ENCODE data around the gene SLC2A13.

The SLC2A13 gene

DNA sequence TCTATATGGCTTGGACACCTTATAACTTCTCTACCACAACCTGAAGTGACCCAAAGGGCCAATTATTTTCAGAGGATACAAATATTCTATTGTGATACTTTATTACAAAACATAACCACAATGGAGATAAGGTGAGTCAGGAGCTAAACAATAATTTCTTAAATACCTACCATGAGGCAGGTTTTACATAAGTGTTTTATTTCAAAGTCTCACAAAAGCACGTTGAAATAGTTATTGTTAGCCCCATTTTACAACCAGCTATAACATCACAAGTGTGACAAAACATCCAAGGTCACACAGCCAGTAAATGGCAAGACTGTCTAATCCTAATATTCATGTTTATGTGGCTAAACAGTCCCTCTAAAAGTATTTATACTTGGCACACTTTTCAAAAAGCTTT is 40.2 kb downstream of the SLC2A13 start:
- H3K9me3 ChIP-seq (ENCODE audit: insufficient read depth, low read depth, low read length), result no peaks in the 10 kb centered on the region
- H3K9ac ChIP-seq (ENCODE audit: low read depth, low read length, poor library complexity, severe bottlenecking), result no peak overlapping the region
- H3F3A ChIP-seq (ENCODE audit: low read depth), result no peaks in the 10 kb centered on the region
- no peaks in the 10 kb centered on the region for H3K36me3 ChIP-seq (ENCODE audit: insufficient read depth, low read length)
- no peaks in the 10 kb centered on the region for H3K9me2 ChIP-seq (replicated peaks; ENCODE audit: low read depth, low read length)
- no peaks in the 10 kb centered on the region for H3K79me2 ChIP-seq (ENCODE audit: insufficient read depth, low read length)
- no peaks in the 10 kb centered on the region for H3K27me3 ChIP-seq (ENCODE audit: insufficient read depth, low read length, poor library complexity, severe bottlenecking)
- no peaks in the 10 kb centered on the region for H4K20me1 ChIP-seq (ENCODE audit: insufficient read depth, low read length, poor library complexity, severe bottlenecking)
- no peak overlapping the region for H2AFZ ChIP-seq (ENCODE audit: low read length)
- H3K4me3 ChIP-seq (ENCODE audit: low read length, poor library complexity, severe bottlenecking), result no peak overlapping the region
- TF ChIP-seq EZH2phosphoT487 (IDR thresholded peaks at IDR 0.05; ENCODE audit: borderline replicate concordance), result no peak
- no peak for TF ChIP-seq CTCF (conservative IDR thresholded peaks at IDR 0.05; ENCODE audit: low read length)
- H3K4me1 ChIP-seq (ENCODE audit: insufficient read depth, low read length, poor library complexity, severe bottlenecking), result no peaks in the 10 kb centered on the region
- no peak overlapping the region for H3K4me2 ChIP-seq (ENCODE audit: low read depth, low read length, poor library complexity, severe bottlenecking)

GRCh38 chr12:40063414-40063813 is 42.5 kb downstream of the SLC2A13 start:
- no peaks in the 10 kb centered on the region for H3F3A ChIP-seq (ENCODE audit: low read depth)
- no peaks in the 10 kb centered on the region for H3K36me3 ChIP-seq (ENCODE audit: insufficient read depth, low read length)
- H3K9ac ChIP-seq (ENCODE audit: low read depth, low read length, poor library complexity, severe bottlenecking), result no peak overlapping the region
- H2AFZ ChIP-seq (ENCODE audit: low read length), result no peak overlapping the region
- H3K79me2 ChIP-seq (ENCODE audit: insufficient read depth, low read length), result no peaks in the 10 kb centered on the region
- H3K4me3 ChIP-seq (ENCODE audit: low read length, poor library complexity, severe bottlenecking), result no peak overlapping the region
- H3K9me3 ChIP-seq (ENCODE audit: insufficient read depth, low read depth, low read length), result no peaks in the 10 kb centered on the region
- no peaks in the 10 kb centered on the region for H4K20me1 ChIP-seq (ENCODE audit: insufficient read depth, low read length, poor library complexity, severe bottlenecking)
- no peak overlapping the region for H3K4me2 ChIP-seq (ENCODE audit: low read depth, low read length, poor library complexity, severe bottlenecking)
- H3K9me2 ChIP-seq (replicated peaks; ENCODE audit: low read depth, low read length), result no peaks in the 10 kb centered on the region
- H3K4me1 ChIP-seq (ENCODE audit: insufficient read depth, low read length, poor library complexity, severe bottlenecking), result no peaks in the 10 kb centered on the region
- H3K27me3 ChIP-seq (ENCODE audit: insufficient read depth, low read length, poor library complexity, severe bottlenecking), result no peaks in the 10 kb centered on the region
- TF ChIP-seq EZH2phosphoT487 (IDR thresholded peaks at IDR 0.05; ENCODE audit: borderline replicate concordance), result no peak
- no peak for TF ChIP-seq CTCF (conservative IDR thresholded peaks at IDR 0.05; ENCODE audit: low read length)

GRCh38 chr12:40058721-40059190 is 47.1 kb downstream of the SLC2A13 start:
- H3K4me3 ChIP-seq (ENCODE audit: low read length, poor library complexity, severe bottlenecking), result no peak overlapping the region
- no peaks in the 10 kb centered on the region for H3K27me3 ChIP-seq (ENCODE audit: insufficient read depth, low read length, poor library complexity, severe bottlenecking)
- H3K9ac ChIP-seq (ENCODE audit: low read depth, low read length, poor library complexity, severe bottlenecking), result no peak overlapping the region
- H3K4me2 ChIP-seq (ENCODE audit: low read depth, low read length, poor library complexity, severe bottlenecking), result no peak overlapping the region
- no peaks in the 10 kb centered on the region for H3F3A ChIP-seq (ENCODE audit: low read depth)
- no peaks in the 10 kb centered on the region for H3K4me1 ChIP-seq (ENCODE audit: insufficient read depth, low read length, poor library complexity, severe bottlenecking)
- no peak overlapping the region for H2AFZ ChIP-seq (ENCODE audit: low read length)
- TF ChIP-seq CTCF (conservative IDR thresholded peaks at IDR 0.05; ENCODE audit: low read length) (no peak), EZH2phosphoT487 (IDR thresholded peaks at IDR 0.05; ENCODE audit: borderline replicate concordance) (no peak)
- no peaks in the 10 kb centered on the region; the same call in 1 of the 2 replicates for H3K79me2 ChIP-seq (ENCODE audit: insufficient read depth, low read length)
- no peaks in the 10 kb centered on the region for H3K9me2 ChIP-seq (replicated peaks; ENCODE audit: low read depth, low read length)
- H3K36me3 ChIP-seq (ENCODE audit: insufficient read depth, low read length), result no peaks in the 10 kb centered on the region
- H4K20me1 ChIP-seq (ENCODE audit: insufficient read depth, low read length, poor library complexity, severe bottlenecking), result no peaks in the 10 kb centered on the region
- H3K9me3 ChIP-seq (ENCODE audit: insufficient read depth, low read depth, low read length), result no peaks in the 10 kb centered on the region
